H1 (cell line): ENCODE data around the gene THPO. TPM values are rescaled to one million over a fixed set of nuclear protein-coding genes. Genes with fewer than 3 reads are reported as not detected.
A peak's percentile ranks its signal among the peaks of the same experiment; 100 is the strongest.

Experiments used
- CTCF ChIA-PET: fragments of 300-600 bp; sonication (Branson Sonifier 250); formaldehyde crosslinking; loops from one replicate; lab custom pipeline; 2021; ENCODE audit not compliant: partially characterized antibody; lab: Charles Lee
- POLR2A ChIA-PET: fragments of 300-600 bp; sonication (Branson Sonifier 250); formaldehyde crosslinking; loops from one replicate; lab custom pipeline; 2021; ENCODE audit warnings: inconsistent platforms; ENCODE audit not compliant: partially characterized antibody; lab: Charles Lee
- DNase-seq, 2 experiments: peaks; one replicate each; pipeline versions ENCODE4 v3.0.0 to v3.0.0-alpha.2; 2010 to 2022; ENCODE audit warnings: low spot score in 2 of 2, low read depth in 1 of 2, mixed read lengths in 1 of 2
- FAIRE-seq: peaks from 2 replicates; lab custom pipeline; 2011; peaks lifted over from hg19 to GRCh38; lab: Jason Lieb, UNC
- H2AFZ ChIP-seq: 2 replicates; pipeline ENCODE4 v1.8.1; 2012; ENCODE audit warnings: low read length, inconsistent platforms
- H2AK5ac ChIP-seq: 2 replicates; pipeline ENCODE4 v1.6.1; 2013; ENCODE audit warnings: low read depth, low read length
- H2BK120ac ChIP-seq: replicated peaks from 2 replicates; pipeline ENCODE3; 2013; ENCODE audit warnings: low read depth, low read length, inconsistent platforms
- H2BK12ac ChIP-seq: 2 replicates; pipeline ENCODE4 v1.6.1; 2013; ENCODE audit warnings: low read depth, low read length
- H2BK15ac ChIP-seq: 2 replicates; pipeline ENCODE4 v1.6.1; 2013; ENCODE audit warnings: low read length
- H2BK20ac ChIP-seq: 2 replicates; pipeline ENCODE4 v1.6.1; 2013; ENCODE audit warnings: low read length
- H2BK5ac ChIP-seq: 2 replicates; pipeline ENCODE4 v1.6.1; 2013; ENCODE audit warnings: low read depth, low read length
- H3K14ac ChIP-seq: 2 replicates; pipeline ENCODE4 v1.6.1; 2013; ENCODE audit warnings: inconsistent platforms; ENCODE audit not compliant: insufficient read length
- H3K18ac ChIP-seq: 2 replicates; pipeline ENCODE4 v1.6.1; 2013; ENCODE audit warnings: low read length; ENCODE audit errors: extremely low read depth
- H3K23ac ChIP-seq: 2 replicates; pipeline ENCODE4 v1.6.1; 2013; ENCODE audit warnings: inconsistent platforms; ENCODE audit not compliant: insufficient read length
- H3K23me2 ChIP-seq: 2 replicates; pipeline ENCODE4 v1.6.1; 2013; ENCODE audit warnings: low read depth, low read length
- H3K27ac ChIP-seq: 2 replicates; pipeline ENCODE4 v1.6.1; 2011; ENCODE audit warnings: low read depth, low read length, inconsistent platforms
- H3K27me3 ChIP-seq, 4 experiments: replicated peaks in 1 of 4; 1 replicate in 1 of 4; 2 replicates in 3 of 4; pipeline versions ENCODE4 v1.6.1 to v1.8.1; 2011 to 2013; ENCODE audit warnings: low read length in 3 of 4, mild to moderate bottlenecking in 3 of 4, inconsistent platforms in 2 of 4, mixed read lengths in 2 of 4, moderate library complexity in 1 of 4; ENCODE audit not compliant: control insufficient read depth in 3 of 4, insufficient read depth in 3 of 4; ENCODE audit errors: extremely low read depth in 1 of 4
- H3K36me3 ChIP-seq, 4 experiments: 2 replicates each; pipeline versions ENCODE4 v1.6.1 to v1.8.1; 2011 to 2013; ENCODE audit warnings: mild to moderate bottlenecking in 4 of 4, low read length in 3 of 4, moderate library complexity in 2 of 4, control low read depth in 1 of 4, inconsistent platforms in 1 of 4; ENCODE audit not compliant: insufficient read depth in 4 of 4, control insufficient read depth in 2 of 4
- H3K4ac ChIP-seq: replicated peaks from 2 replicates; pipeline ENCODE3; 2013; ENCODE audit warnings: low read length, low read depth, mixed read lengths, inconsistent platforms; ENCODE audit not compliant: insufficient read length
- H3K4me1 ChIP-seq, 4 experiments: replicated peaks in 1 of 4; 1 replicate in 1 of 4; 2 replicates in 3 of 4; pipeline versions ENCODE4 v1.6.1 to v1.8.1; 2011 to 2013; ENCODE audit warnings: low read length in 3 of 4, inconsistent platforms in 2 of 4, mixed read lengths in 1 of 4; ENCODE audit not compliant: insufficient read depth in 4 of 4, control insufficient read depth in 3 of 4
- H3K4me2 ChIP-seq, 2 experiments: 2 replicates each; pipeline versions ENCODE4 v1.6.1 to v1.8.1; 2011 to 2013; ENCODE audit warnings: low read depth in 2 of 2, low read length in 2 of 2, control low read depth in 1 of 2, inconsistent platforms in 1 of 2, mild to moderate bottlenecking in 1 of 2; ENCODE audit not compliant: insufficient read depth in 1 of 2
- H3K4me3 ChIP-seq, 4 experiments: fragments of 200-600, 300-600 bp in 1 of 4; sonication (generic), shearing (Covaris generic), sonication (Bioruptor Twin) in 1 of 4; 2 replicates each; pipeline versions ENCODE4 v1.5.1 to v1.8.1; 2011 to 2016; ENCODE audit warnings: low read length in 4 of 4, low read depth in 3 of 4, control low read depth in 2 of 4, inconsistent platforms in 2 of 4, mild to moderate bottlenecking in 2 of 4, mixed read lengths in 1 of 4, moderate library complexity in 1 of 4; ENCODE audit not compliant: insufficient read depth in 2 of 4; ENCODE audit errors: extremely low read depth in 1 of 4
- H3K56ac ChIP-seq: replicated peaks from 2 replicates; pipeline ENCODE3; 2013; ENCODE audit warnings: low read depth, mild to moderate bottlenecking, mixed read lengths, low read length, inconsistent platforms; ENCODE audit not compliant: insufficient read length
- H3K79me1 ChIP-seq: 2 replicates; pipeline ENCODE4 v1.6.1; 2013; ENCODE audit warnings: low read depth, low read length, control low read depth
- H3K79me2 ChIP-seq, 2 experiments: 2 replicates each; pipeline versions ENCODE4 v1.6.1 to v1.8.1; 2012 to 2013; ENCODE audit warnings: low read length in 2 of 2, mild to moderate bottlenecking in 2 of 2, inconsistent platforms in 1 of 2; ENCODE audit not compliant: insufficient read depth in 2 of 2, control insufficient read depth in 1 of 2
- H3K9ac ChIP-seq, 4 experiments: replicated peaks in 1 of 4; 1 replicate in 1 of 4; 2 replicates in 3 of 4; pipeline versions ENCODE4 v1.6.1 to v1.8.1; 2011 to 2013; ENCODE audit warnings: low read depth in 3 of 4, low read length in 3 of 4, control low read depth in 2 of 4, mild to moderate bottlenecking in 2 of 4, moderate library complexity in 2 of 4, inconsistent platforms in 1 of 4; ENCODE audit errors: extremely low read depth in 1 of 4
- H3K9me3 ChIP-seq, 2 experiments: 2 replicates each; pipeline versions ENCODE4 v1.6.1 to v1.8.1; 2012 to 2013; ENCODE audit warnings: mild to moderate bottlenecking in 2 of 2, moderate library complexity in 2 of 2, control low read depth in 1 of 2, inconsistent platforms in 1 of 2, low read depth in 1 of 2, low read length in 1 of 2, mixed read lengths in 1 of 2; ENCODE audit not compliant: insufficient read depth in 2 of 2
- H4K20me1 ChIP-seq, 2 experiments: replicated peaks in 1 of 2; 2 replicates each; pipeline versions ENCODE3 to v1.8.1; 2011 to 2013; ENCODE audit warnings: inconsistent platforms in 2 of 2, low read length in 2 of 2, mild to moderate bottlenecking in 1 of 2; ENCODE audit not compliant: insufficient read depth in 2 of 2, control insufficient read depth in 1 of 2
- H4K5ac ChIP-seq: 2 replicates; pipeline ENCODE4 v1.6.1; 2013; ENCODE audit warnings: low read length, low read depth, mixed read lengths, inconsistent platforms; ENCODE audit not compliant: insufficient read length
- H4K8ac ChIP-seq: 2 replicates; pipeline ENCODE4 v1.8.0; 2013; ENCODE audit warnings: mild to moderate bottlenecking, moderate library complexity, low read length, inconsistent platforms; ENCODE audit not compliant: insufficient read depth; ENCODE audit errors: extremely low read depth
- H4K91ac ChIP-seq: replicated peaks from 2 replicates; pipeline ENCODE3; 2013; ENCODE audit warnings: low read length, mixed read lengths, inconsistent platforms; ENCODE audit not compliant: insufficient read length
- CREB1 ChIP-seq: IDR thresholded peaks from 2 replicates; pipeline ENCODE4 v1.6.1; 2012; ENCODE audit warnings: inconsistent platforms
- SIN3A ChIP-seq, 2 experiments: IDR thresholded peaks in 1 of 2; conservative IDR thresholded peaks in 1 of 2; 2 replicates each; pipeline ENCODE4 v1.6.1; 2011 to 2012; ENCODE audit warnings: low read length in 2 of 2, improper control_type of control experiment in 1 of 2, low read depth in 1 of 2, mild to moderate bottlenecking in 1 of 2
- WGBS, 2 experiments: shearing (Covaris generic) in 1 of 2; methylation state at CpG; one replicate each; pipeline versions ENCODE4 v1.1.6 to v1.1.7; 2013 to 2015; ENCODE audit warnings: low lambda C conversion rate in 2 of 2, mixed read lengths in 2 of 2, inconsistent platforms in 1 of 2, low coverage in 1 of 2, missing lambda C conversion rate in 1 of 2; ENCODE audit not compliant: insufficient replicate concordance in 2 of 2, insufficient coverage in 1 of 2, insufficient read length in 1 of 2; ENCODE audit errors: extremely low coverage in 1 of 2, missing lambda C conversion rate in 1 of 2; 5-methylcytosine and 5-hydroxymethylcytosine counted together
- polyA plus RNA-seq, 7 experiments: library from polyadenylated mRNA; depleted of rRNA in 3 of 7; stranded (reverse) in 5 of 7; unstranded in 2 of 7; fragments of >200 nt in 5 of 7; fragments of 200-250 nt in 2 of 7; gene quantifications; 1 replicate in 5 of 7; 2 replicates in 1 of 7; 4 replicates in 1 of 7; pipeline versions ENCODE4 v1.2.1 to v1.2.3, GENCODE V29; 2011 to 2013; ENCODE audit warnings: missing spikeins in 2 of 7, mixed read lengths in 2 of 7
- total RNA-seq: library from RNA; stranded (reverse); fragmentation: NEBNext Ultra II Directional; extraction: Animal tissue kit (Norgen Biotek cat#: 25700); gene quantifications from 2 replicates; pipeline ENCODE4 v1.2.1, GENCODE V29; 2021

THPO gene
- total and polyA plus RNA-seq, 2 of the 8 experiments (the other 6 are each of a cell fraction or from before 2014, with no cell fraction given) = 0.82 to 1.2 TPM

- no peak for FAIRE-seq
- Histone ChIP-seq H3K27ac (no peak overlapping the region), H2BK5ac (peak overlapping the region; percentile 71; the same call in 1 of the 2 replicates), H3K9ac (no peak overlapping the region), H2BK12ac (no peak overlapping the region), H4K20me1 (peaks cover 2 to 9% of the 10 kb centered on the region in 2 experiments), H3K79me2 (no peaks in the 10 kb centered on the region), H2AFZ (no peak overlapping the region), H2BK20ac (no peak overlapping the region), H3K4ac (no peak overlapping the region), H2BK120ac (no peak overlapping the region), H4K91ac (no peak overlapping the region), H3K27me3 (peaks cover 31 to 55% (median 49%) of the 10 kb centered on the region in 4 experiments), H3K23ac (no peak overlapping the region), H2BK15ac (no peak overlapping the region), H3K36me3 (no peaks in the 10 kb centered on the region), H2AK5ac (no peak overlapping the region), H3K79me1 (no peaks in the 10 kb centered on the region), H3K4me1 (peaks cover 0 to 33% (median 27%) of the 10 kb centered on the region in 4 experiments; a peak in 6 of 7 replicates), H4K5ac (no peak overlapping the region), H3K9me3 (no peaks in the 10 kb centered on the region), H3K4me3 (peak overlapping the region; percentile 32 to 71 (median 54); a peak in 7 of 8 replicates), H3K14ac (no peak overlapping the region), H3K4me2 (peak overlapping the region; percentile 93 to 97), H3K18ac (no peak overlapping the region), H3K23me2 (peaks cover 15% of the 10 kb centered on the region; the same call in 1 of the 2 replicates), H4K8ac (no peak overlapping the region; the same call in 1 of the 2 replicates), H3K56ac (no peak overlapping the region)
- ChIA-PET CTCF (interaction anchor here (1.6 to 8.3 kb wide), 4 partner anchors 7 to 88 kb away, joined by 4 to 78 read pairs (median 20); no protein-coding TSS in a partner anchor), POLR2A (interaction anchor here (1.2 kb wide), 1 partner anchor 245 kb away, joined by 3 read pairs; the partner anchor contains the start of gene EIF2B5)
- DNase-seq = peak in 1 of 2 experiments; percentile 79
- WGBS, 2 experiments = no CpG with 5 or more reads among the region's 62 CpGs
- TF ChIP-seq SIN3A (conservative IDR thresholded peaks at IDR 0.05 in 1 of 2, IDR thresholded peaks at IDR 0.05 in 1 of 2; ENCODE audit: low read depth in 1 of 2, low read length in 2 of 2) (no peak), CREB1 (peak; percentile 57; the same call in 1 of the 2 replicates)
Measured at GRCh38 chr3:184380185-184380626, 2.2 kb upstream of the THPO start.
